ENCODE results near the gene FILIP1L.
"Not testable (repeated sequence)": the region's sequence is repeated elsewhere in the genome, so short reads cannot be mapped to it uniquely, and the experiment has no call there.

The FILIP1L gene

DNA sequence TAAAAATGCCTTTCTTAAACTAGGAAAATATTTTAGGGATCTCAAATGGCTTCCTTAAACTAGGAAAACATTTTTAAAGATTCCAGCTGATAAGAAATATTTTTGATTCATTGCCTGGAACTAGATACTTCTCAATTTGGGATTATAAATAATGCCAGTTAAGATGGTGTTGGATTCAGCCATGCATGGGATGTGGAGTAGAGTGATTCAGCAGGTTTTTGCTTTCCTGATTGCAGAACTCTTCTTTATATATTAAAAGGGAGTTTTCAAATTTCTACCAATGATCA, 15.6 kb downstream of the FILIP1L start:
- no peak for DNase-seq (ENCODE audit: low read depth in 2 of 2)

DNA sequence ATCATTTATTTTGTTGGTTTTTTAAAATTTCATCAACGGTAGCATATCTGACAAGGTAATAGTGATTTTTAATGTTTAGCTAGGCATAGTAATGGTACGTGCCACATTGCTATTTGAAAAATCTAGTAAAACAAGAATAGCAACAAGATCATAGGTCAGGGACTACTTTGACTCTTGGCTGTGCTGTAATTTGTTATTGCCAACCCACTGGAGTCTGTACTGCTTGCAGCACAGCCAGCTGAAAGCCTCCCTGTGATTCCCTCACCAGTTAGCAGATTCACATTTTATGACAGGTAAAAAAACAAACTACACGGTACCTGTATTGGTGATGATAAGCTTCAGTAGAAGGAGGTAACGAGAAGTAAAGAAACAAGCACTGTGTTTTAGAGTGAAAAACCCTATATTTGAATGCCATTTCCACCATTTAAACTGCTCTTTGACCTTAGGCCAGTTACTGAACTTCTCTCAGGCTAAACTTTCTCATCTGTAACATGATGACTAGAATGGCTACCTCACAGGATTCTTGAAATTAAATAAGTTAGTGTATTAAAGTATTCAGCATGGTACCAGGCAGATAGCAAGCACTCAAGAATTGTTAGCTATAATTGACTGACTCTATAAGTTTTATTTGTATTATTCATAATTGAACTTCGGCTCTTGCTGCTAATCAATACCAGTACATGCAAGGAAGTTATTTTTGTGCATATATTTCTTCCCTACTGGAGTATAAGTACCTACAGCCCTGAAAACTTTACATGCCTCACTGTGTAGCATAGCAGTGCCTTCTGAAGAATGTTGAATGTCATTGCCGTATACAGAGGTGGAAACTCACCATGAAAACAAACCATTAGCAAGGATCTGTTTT, 16.1 kb downstream of the FILIP1L start:
- no peak for DNase-seq (ENCODE audit: low read depth in 2 of 2)

DNA sequence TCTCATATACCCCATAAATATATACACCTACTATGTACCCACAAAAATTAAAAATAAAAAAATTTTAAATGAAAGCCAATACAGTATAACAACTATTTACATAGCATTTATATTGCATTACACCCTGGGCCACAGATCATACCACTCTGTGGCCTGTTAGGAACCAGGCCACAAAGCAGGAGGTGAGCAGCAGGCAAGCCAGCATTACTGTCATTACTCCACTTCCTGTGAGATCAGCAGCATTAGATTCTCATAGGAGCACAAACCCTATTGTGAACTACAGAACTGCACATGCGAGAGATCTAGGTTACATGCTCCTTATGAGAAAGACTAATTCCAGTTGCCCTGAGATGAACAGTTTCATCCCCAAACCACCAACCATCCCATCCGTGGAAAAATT, 17.4 kb downstream of the FILIP1L start:
- no peak for DNase-seq (ENCODE audit: low read depth in 2 of 2)

DNA sequence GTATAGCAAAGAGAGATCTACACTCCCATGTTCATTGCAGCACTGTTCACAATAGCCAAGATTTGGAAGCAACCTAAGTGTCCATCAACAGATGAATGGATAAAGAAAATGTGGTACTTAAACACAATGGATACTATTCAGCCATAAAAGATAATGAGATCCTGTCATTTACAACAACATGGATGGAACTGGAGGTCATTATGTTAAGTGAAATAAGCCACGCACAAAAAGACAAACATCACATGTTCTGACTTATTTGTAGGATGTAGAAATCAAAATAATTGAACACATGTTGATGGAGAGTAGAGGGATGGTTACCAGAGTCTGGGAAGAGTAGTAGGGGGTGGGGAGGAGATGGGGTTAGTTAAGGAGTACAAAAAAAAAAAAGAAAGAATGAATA, 18.0 kb downstream of the FILIP1L start:
- DNase-seq (ENCODE audit: low read depth in 2 of 2), result not testable (repeated sequence)

DNA sequence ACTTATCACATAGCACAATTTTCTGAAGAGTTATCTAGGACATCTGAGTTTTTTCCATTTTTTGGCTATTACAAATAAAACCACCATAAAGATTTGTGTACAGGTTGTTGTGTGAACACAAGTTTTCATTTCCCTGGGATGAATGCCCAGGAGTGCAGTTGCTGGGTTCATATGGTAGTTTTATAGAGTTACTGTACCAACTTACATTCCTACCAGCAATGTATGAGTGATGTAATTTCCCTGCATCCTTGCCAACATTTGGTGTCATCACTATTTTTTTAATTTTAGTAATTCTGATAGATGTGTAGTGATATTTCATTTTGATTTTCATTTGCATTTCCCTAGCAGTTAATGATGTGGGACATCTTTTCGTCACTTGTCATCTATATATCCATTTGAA, 20.5 kb downstream of the FILIP1L start:
- DNase-seq (ENCODE audit: low read depth in 2 of 2), result no peak

DNA sequence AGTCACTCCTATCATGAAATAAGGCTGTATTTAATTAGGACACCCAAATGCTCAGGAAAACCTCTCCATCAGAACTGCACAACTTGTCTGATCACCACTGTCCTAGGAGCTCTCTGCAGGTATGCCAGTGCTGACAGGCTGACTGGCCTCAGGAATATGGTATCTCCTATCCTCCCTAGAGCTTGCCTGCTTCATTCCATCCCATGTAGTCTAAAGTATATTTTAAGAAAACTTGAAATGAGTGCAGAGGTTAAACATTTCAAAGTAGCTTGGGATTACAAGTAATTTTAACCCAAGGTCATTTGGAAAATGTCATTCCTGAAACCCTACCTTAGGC, 23.7 kb downstream of the FILIP1L start:
- DNase-seq (ENCODE audit: low read depth in 2 of 2), result no peak

DNA sequence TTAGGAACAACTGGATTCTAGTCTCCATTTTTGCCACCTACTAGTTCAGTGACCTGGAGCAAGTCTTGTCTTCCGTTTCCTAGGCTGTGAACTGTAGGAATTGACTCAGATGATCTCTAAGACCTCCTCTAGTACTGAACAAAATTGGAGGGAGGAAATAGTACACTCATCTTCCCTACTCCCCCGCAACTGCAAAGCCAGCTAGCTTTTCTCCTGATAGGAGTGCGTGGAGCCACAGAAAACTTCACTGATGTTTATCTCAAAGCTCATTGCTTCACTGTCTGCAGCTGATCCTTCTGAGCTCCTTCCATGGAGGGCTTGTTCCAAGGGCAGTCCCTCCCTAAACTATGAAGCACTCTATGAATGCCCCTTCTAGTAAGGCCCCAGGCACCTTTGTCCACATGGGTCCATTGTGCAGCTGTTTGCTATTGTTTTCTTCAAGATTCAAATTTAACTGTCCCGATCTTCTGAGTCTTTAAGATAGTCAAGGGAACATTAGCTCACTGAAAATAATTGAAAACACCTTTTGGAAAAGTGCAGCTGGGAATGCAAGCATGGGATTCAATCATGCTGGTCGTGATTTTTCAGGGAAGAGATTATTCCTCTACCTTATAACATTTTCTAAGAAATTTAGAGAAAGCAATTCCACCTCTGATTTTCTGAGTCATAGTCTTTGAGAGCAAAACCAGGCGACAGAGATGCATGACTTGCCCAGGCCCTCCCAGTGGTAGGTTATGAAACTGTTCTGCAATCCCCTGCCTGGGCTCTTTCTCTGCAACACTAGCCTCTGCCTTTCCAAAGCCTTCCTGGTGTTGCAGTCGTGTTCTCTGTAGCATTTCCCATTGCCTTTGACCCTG, 24.3 kb downstream of the FILIP1L start:
- DNase-seq (ENCODE audit: low read depth in 2 of 2), result no peak

DNA sequence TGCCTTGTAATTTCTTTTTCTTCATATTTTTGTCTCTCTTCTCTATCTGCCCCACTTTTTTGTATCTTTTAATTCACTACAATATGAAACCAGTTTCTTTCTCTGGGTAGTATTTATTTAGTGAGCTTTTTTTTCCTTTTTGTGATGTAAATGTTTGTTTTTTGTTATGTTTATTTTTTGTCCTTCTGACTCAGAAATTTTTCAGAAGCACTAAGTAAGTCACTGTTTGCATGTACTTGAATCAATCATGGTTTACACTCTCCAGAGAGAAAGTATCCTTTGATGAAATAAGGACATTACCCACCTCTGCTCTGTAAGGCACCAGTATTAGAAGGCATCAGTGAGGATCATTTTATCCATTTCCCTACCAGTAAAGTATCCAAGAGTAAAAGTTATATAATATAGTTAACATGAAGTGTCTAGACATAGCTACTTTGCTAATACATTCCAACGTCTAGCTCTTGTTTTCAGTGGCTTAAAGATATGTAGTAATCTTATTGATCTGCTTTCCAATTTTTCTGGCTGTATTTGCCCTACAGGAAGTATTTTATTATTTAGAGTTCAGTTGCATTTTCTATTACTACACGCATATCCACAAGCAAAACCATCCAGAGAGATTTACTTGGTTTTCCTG, 25.4 kb downstream of the FILIP1L start:
- no peak for DNase-seq (ENCODE audit: low read depth in 2 of 2)

DNA sequence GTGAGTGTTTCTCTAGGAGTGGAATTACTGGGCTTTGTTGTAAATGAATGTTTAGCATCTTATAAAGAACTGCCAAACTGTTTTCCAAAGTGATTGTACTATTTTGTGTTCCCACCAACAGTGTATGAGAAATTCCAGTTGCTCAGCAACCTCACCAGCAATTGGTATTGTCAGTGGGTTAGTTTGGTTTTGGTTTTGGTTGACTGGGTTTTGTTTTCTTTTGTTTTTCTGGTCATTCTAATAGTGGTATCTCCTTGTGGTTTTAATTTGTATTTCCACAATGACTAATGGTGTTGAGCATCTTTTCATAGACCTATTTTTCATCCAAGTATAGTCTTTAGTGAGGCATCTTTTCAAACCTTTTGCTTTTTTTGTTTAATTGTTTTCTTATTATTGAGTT, 27.1 kb downstream of the FILIP1L start:
- DNase-seq (ENCODE audit: low read depth in 2 of 2), result no peak

DNA sequence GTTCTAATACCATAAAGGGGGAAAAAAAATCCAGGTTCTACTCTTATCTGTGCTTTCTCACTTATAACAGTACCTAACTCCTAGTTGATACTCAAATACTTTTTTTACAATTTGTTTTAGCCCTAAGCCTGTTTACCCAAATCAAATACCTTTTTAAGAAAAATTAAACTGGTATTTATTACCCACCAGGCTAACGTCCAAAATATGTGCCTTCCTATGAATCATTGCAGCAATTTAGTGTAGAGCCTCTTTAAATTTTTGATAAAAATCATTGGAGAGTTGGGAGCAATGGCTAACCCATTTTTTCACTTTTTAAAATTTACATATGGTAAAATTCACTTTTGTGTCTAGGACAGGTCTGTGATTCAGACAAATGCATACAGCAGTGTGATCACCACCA, 27.9 kb downstream of the FILIP1L start:
- DNase-seq (ENCODE audit: low read depth in 2 of 2), result no peak

DNA sequence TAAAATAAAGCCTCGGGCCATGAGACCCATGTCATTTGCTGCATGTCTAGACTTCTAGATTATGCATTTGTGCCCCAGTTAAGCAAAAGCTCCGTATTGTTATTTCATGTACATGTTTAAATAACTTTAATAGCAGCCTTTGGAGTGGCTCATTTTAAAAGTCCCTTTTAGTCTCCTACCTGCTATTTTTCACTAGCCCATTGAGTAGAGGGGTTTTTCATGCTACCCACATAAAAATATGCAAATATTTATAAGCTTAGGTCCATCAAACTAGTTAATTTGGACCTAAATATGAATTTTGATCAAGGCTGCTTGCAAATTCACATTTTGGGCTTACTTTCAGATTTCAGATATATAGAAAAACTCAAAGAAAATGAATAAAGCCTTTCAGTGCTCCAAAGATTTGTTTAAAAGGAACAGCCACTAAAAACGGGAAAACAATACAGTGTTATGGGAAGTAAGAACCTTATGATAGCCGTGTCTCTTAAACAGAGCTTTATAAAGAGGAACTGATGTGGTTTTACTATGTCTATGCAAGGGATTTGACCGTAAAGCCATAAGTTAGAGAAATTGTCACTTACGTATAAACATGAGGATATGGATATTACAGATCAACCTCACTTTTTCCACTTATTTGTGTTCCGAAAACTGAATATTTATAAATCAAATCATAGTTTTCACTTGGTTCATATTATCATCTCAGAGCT, 30.0 kb downstream of the FILIP1L start:
- no peak for DNase-seq (ENCODE audit: low read depth in 2 of 2)

DNA sequence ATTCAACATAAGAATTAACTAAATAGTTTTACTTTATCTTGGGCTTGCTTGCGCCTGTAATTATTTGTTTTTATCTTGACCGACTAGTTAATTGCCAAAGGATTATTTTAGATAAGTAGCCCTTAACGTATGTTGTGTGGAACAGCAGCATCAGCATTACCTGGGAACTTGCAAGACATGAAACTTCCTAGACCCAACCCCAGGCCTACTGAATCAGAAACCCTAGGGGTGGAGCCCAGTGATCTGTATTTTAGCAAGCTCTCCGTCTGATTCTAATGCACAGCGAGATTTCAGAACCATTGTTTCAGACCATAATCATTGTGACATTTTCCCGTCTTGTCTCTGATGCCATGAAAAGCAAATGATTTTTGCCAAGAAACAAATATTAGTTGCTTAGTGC, 31.1 kb downstream of the FILIP1L start:
- DNase-seq (ENCODE audit: low read depth in 2 of 2), result no peak

DNA sequence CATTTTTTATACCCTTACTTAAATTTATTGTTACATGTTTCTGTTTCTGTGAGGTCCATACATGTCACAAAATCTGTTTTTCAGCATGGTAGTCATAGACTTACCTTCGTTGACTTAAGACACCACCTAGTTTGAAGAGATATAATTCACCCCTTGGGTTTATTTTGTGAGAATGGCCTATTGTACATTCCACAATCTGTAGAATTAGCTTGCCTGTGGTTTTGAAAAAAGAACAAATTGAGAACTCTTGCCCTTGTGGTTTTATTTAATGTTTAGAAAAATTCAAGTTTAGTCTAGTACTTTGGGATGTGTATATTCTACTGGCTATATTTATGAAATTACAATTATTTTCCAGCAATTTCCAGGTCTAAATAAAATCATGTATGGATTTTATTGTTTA, 31.6 kb downstream of the FILIP1L start:
- no peak for DNase-seq (ENCODE audit: low read depth in 2 of 2)

DNA sequence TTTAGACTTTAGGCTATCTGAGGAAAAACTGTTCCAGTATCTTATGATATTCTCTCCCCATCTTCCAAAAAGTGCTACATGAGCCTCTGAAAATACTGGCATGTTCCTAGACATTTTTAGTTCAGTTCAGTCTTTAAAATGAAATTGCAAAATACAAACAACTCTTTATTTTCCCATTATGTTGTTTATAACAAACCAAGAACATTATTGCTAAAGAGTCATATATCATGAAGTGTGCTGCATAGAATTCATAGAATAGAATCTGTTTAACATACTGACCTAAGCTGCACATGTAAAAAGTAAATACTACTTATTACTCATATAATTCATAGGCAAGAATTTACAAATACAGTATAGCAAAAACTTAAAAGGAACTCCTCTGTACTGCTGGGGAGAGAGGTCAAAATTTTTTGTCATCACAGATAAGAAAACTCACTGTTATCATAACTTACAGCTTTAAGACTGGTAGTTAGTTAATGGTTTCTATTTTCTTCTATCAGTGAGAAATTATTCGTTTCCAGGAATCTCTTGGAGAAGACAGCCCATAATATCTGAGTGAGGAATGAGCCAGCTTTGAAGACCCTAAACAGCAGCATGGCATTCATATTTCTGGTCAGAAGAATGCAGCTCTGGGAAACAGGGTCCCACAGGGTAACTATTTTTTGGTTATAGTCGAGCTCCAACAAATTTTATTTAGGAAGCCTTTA, 32.2 kb downstream of the FILIP1L start:
- DNase-seq (ENCODE audit: low read depth in 2 of 2), result no peak

DNA sequence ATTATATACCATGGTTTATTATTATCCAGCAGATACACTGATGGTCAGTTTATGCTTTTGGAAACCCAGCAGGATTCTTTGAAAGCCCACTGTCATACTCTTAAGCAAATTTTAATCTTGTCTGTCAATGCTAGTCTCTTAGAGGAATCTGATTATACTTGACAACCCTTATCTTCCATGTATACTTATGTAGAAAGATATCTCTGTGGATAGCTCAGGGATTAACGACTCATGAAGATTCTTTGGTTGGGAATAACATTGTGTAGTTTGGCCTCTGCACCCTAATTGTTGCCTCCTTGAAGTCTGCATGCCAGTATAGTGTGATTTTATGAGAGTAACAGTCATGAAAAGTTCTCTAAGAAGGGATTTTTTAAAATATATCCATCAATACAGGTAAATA, 33.0 kb downstream of the FILIP1L start:
- no peak for DNase-seq (ENCODE audit: low read depth in 2 of 2)

DNA sequence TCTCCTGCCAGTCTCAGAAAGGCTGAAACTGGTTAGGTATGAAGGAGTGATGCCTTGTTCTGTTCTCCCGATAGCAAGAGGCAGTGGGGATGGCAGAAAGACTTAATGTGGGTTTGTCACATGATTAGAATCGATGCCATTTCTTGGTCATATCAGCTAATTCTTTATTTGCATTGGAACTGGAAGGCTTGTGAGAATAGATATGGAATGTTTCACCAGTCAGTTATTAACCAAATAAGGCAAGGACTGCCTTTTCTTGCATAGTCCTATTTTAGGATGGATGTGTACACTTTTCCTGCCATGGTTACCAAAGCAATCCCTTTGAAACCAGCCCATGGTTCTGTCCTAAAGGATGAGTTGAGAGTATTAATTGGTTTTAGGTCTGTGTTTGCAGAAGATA, 33.7 kb downstream of the FILIP1L start:
- DNase-seq (ENCODE audit: low read depth in 2 of 2), result no peak

DNA sequence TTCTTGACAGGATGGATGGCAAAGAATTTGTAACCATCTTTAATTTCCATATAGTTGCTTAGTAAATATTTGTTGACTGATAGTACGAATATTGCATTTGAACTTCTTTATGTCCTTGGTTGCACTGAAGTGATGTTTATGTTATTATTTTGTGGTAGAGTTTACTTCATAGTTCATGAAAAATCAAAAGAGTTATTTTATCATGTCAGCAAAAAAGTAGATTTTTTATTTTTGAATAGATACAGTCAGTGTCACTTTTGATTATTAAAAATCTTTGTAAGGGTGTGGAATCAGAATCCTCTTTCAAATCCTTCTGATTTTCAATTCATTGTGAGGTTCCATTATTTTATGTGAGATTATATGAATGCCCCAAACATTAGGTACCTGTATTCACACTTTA, 35.0 kb downstream of the FILIP1L start:
- no peak for DNase-seq (ENCODE audit: low read depth in 2 of 2)

DNA sequence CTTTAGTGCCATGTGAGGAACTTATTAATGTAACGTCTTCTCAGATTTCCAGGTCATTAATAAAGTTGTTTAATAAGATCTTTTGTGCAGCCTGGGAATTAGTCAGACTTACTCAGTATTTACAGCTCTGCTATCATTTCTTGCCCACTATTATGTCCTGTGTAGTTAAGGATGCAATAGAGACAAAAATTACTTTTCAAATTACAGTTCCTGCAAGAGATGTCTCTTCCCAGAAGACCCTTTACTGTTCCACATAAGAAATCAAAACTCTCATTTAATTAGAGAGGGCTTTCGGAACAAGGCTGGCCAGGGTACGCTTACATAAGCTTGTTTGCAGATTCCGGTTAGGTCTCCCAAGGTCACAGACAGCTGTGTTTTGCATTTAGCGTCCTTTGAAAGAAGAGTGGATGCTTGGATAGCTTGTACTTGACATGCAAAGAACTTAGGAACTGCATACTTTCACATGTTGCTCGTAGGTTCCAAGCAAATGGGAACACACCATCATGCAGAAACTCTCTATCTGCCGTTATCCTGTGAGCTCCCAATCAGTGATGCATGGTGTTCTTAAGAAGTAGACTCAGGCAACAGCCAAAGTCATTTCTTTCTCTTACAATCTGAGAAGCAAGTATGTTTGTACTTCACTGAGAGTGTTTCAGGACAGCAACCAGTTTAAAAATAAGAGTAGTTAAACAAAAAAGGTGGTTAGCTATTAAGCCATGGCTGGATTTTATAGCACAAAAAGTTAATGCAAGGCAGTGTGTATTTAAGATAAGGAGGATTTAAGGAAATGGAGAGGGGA, 37.4 kb downstream of the FILIP1L start:
- no peak for DNase-seq (ENCODE audit: low read depth in 2 of 2)

DNA sequence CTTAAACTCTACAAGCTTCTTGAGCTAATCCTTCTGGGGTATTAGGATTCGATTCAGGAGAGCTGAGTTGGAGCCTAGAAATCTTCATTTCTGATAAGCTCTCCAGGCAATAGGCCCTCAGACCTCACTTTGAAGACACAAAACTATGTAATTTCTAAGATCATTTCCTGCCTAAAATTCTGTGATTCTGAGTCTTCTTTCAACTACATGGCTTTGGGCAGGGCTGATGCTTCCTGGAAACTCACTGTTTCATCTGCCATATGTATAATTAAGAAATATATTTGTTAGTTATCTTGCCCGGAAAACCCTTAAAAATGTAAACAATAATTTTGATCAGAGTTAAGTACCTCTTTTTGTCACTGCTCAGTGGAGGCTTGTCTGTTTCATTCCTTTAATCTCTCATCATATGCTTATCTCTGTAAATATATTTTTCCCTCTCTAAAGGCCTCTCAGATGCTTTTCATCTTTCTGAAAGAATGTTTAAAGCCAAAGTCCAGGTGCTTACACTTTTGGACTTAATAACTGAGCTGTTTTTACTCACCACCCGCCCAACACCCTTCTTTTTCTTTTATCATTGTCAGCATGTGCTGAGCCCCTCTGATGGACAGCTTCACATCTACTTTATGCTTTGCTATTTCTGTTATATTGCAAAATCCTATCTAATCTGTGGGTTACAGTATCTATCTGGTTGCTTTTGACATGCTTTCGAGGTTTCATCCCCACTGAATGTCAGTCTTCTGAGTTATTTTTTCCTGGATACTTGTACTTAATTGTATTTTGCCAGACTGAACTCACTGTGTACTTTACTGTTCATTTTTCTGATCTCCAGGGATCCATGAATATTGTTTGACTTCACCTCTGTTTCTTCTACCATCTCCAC, 38.2 kb downstream of the FILIP1L start:
- no peak for DNase-seq (ENCODE audit: low read depth in 2 of 2)

DNA sequence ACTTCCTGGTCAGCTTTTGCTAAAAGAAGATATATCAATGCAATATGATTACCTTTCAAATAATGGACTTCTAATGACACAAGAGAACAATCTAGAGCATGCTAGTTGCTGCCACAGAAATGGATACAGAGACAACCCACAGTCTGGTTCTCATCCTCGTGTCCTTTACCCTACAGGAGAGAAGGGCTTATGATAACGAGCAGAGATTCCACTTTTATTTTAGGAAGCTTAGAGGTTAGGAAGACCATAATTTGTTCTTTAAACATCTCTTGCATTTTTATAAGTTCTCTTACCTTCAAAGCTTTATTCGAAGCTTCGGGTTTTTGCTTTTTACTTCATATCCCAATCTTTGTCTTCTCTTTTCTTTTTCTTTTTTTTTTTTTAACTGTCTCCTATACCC, 39.1 kb downstream of the FILIP1L start:
- no peak for DNase-seq (ENCODE audit: low read depth in 2 of 2)

Data from stimulated activated CD4-positive, alpha-beta T cell treated with anti-CD3 and anti-CD28 coated beads, Interleukin-1b, Interleukin-23, amount 100 ng/mL, for 4 hours (primary cell).